DND-41 (cell line): ENCODE measurements around the gene KCNA10.

ENCODE experiments used
- EZH2 ChIP-seq: IDR thresholded peaks from 3 replicates; pipeline ENCODE4 v1.6.1; 2012; ENCODE audit warnings: borderline replicate concordance, low read depth, mild to moderate bottlenecking, moderate library complexity, low read length, inconsistent platforms; ENCODE audit not compliant: severe bottlenecking
- TF ChIP-seq, protein P1 (sequence below): IDR thresholded peaks from 2 replicates; pipeline ENCODE4 v1.5.1; 2012; ENCODE audit warnings: borderline replicate concordance, low read length, moderate library complexity, mild to moderate bottlenecking; ENCODE audit not compliant: poor library complexity, severe bottlenecking; ENCODE audit errors: extremely low read depth

DNA sequence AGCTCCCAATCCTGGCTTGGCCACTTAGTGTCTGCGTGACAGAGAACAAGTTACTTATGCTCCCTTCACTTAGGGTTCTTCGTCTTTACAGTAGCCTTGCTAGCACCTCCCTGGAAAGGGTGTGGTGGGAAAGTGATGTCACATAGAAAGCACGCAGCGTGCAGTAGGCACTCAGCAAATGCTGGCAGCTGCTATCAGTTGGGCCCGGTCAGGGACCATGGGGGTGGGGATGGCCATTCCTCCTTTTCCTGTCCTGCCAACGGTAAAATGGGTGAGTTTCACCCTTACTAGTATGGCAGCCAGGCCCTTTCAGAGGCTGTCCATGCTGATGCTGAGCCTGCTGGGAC is 6.2 kb upstream of the KCNA10 start:
- TF ChIP-seq, protein P1, sequence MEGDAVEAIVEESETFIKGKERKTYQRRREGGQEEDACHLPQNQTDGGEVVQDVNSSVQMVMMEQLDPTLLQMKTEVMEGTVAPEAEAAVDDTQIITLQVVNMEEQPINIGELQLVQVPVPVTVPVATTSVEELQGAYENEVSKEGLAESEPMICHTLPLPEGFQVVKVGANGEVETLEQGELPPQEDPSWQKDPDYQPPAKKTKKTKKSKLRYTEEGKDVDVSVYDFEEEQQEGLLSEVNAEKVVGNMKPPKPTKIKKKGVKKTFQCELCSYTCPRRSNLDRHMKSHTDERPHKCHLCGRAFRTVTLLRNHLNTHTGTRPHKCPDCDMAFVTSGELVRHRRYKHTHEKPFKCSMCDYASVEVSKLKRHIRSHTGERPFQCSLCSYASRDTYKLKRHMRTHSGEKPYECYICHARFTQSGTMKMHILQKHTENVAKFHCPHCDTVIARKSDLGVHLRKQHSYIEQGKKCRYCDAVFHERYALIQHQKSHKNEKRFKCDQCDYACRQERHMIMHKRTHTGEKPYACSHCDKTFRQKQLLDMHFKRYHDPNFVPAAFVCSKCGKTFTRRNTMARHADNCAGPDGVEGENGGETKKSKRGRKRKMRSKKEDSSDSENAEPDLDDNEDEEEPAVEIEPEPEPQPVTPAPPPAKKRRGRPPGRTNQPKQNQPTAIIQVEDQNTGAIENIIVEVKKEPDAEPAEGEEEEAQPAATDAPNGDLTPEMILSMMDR = no peak
- no peak for TF ChIP-seq EZH2
